HG03342 (cell line): ENCODE results near the gene HOXC11.

ENCODE experiments used
- ATAC-seq: cut with Tn5 transposase; IDR thresholded peaks from one replicate; pipeline ENCODE4 v1.9.1; 2021; ENCODE audit warnings: mild to moderate bottlenecking, moderate library complexity; ENCODE audit not compliant: unreplicated experiment

Gene HOXC11

GRCh38 chr12:54019091-54019811, 46.3 kb downstream of the HOXC11 start:
- ATAC-seq = no peak

GRCh38 chr12:54019924-54020590, 47.1 kb downstream of the HOXC11 start:
- no peak for ATAC-seq

- ATAC-seq = no peak
Observed at GRCh38 chr12:54020591-54021405, 47.9 kb downstream of the HOXC11 start.

- ATAC-seq = no peak
Observed at GRCh38 chr12:54021432-54022013, 48.6 kb downstream of the HOXC11 start.

- no peak for ATAC-seq
Observed at GRCh38 chr12:54022960-54023884, 50.3 kb downstream of the HOXC11 start.

- ATAC-seq = no peak
Observed at GRCh38 chr12:54024127-54024526, 51.2 kb downstream of the HOXC11 start.

- ATAC-seq = no peak
Observed at GRCh38 chr12:54024581-54025305, 51.8 kb downstream of the HOXC11 start.

GRCh38 chr12:54025499-54026405, 52.8 kb downstream of the HOXC11 start:
- ATAC-seq = no peak

GRCh38 chr12:54026640-54027441, 53.9 kb downstream of the HOXC11 start:
- ATAC-seq = no peak
